Effector memory CD4-positive, alpha-beta T cell (primary cell): Measurements from ENCODE around the gene SCAMP5.

Source experiments
- DNase-seq, 3 donors: peaks; one replicate each; pipeline ENCODE4 v3.0.0-alpha.2; 2020
- H3K27ac ChIP-seq: 2 replicates; pipeline ENCODE4 v1.7.0; 2013; ENCODE audit warnings: mild to moderate bottlenecking, low read length, moderate library complexity; ENCODE audit not compliant: insufficient read depth, poor library complexity, severe bottlenecking
- H3K27me3 ChIP-seq: replicated peaks from 2 replicates; pipeline ENCODE4 v1.7.0; 2013; ENCODE audit warnings: mild to moderate bottlenecking, low read length; ENCODE audit not compliant: insufficient read depth, control insufficient read depth, poor library complexity, severe bottlenecking
- H3K36me3 ChIP-seq: 2 replicates; pipeline ENCODE4 v1.7.0; 2013; ENCODE audit warnings: mild to moderate bottlenecking, low read length, moderate library complexity; ENCODE audit not compliant: control insufficient read depth, insufficient read depth
- H3K4me1 ChIP-seq: 2 replicates; pipeline ENCODE4 v1.7.0; 2013; ENCODE audit warnings: low read length, mild to moderate bottlenecking; ENCODE audit not compliant: control insufficient read depth, insufficient read depth, poor library complexity, severe bottlenecking
- H3K4me3 ChIP-seq: 2 replicates; pipeline ENCODE4 v1.7.0; 2013; ENCODE audit warnings: low read length, low read depth, mild to moderate bottlenecking; ENCODE audit not compliant: insufficient read depth, poor library complexity, severe bottlenecking
- H3K9me3 ChIP-seq: 2 replicates; pipeline ENCODE4 v1.7.0; 2013; ENCODE audit warnings: mild to moderate bottlenecking, low read length, moderate library complexity; ENCODE audit not compliant: control insufficient read depth
- total RNA-seq, 3 donors: gene quantifications; one replicate each; lab custom pipeline; 2026; lab: John Stamatoyannopoulos, UW

SCAMP5 gene
- 0.17 to 1.4 (median 0.69) reads per million in 3 donors for total RNA-seq

- Histone ChIP-seq H3K4me1 (peaks cover 8% of the 10 kb centered on the region), H3K36me3 (no peaks in the 10 kb centered on the region), H3K27me3 (peaks cover 15% of the 10 kb centered on the region), H3K9me3 (no peaks in the 10 kb centered on the region), H3K4me3 (peak within 1 kb of the TSS; percentile 65), H3K27ac (no peak within 1 kb of the TSS)
- DNase-seq, result peak; percentile 75 to 86 (median 75)
Measured at GRCh38 chr15:74995182-74995778, at the start of gene SCAMP5. SCAMP5 (plus strand) TSS chr15:74995563; CDS start chr15:75011840, 16,277 bp downstream.

DNA sequence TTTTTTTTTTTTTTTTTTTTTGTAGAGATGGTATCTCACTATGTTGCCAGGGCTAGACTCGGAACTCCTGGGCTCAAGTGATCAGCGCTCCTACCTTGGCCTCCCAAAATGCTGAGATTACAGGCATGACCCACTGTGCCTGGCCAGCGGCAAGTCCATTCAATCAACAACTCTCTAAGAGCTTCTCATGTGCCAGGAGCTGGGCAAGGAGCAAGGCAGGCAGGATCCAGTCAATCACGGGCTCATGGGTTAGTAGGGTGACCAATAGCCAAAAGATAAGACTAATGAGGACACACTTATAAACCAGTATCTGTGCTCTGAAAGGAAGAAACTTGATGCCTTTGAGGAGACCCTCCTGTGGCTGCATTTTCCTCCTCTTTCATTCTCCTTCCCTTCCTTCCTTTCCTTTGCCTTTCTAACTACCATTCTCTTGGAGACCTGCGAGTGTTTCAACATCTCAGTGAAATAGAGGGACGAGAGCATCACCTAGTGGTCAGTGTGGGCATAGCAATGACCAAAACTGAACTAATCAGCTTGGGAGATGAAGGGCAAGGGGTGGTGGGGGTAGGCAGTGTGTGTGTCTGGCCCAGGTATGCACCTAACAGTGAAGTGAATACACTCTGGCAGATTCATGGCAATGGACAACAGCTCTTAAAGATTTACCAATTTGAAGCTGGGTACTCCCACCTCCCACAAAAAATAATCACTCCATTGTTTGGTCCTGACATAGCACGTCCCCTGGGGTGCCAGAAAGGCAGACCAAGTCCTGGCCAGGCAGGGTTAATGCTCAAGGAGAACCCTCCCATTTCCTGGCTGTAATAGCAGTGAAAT, 45.1 kb upstream of the SCAMP5 start:
- Histone ChIP-seq H3K27me3 (no peaks in the 10 kb centered on the region), H3K9me3 (no peaks in the 10 kb centered on the region), H3K4me3 (no peak overlapping the region), H3K36me3 (no peaks in the 10 kb centered on the region), H3K4me1 (no peaks in the 10 kb centered on the region), H3K27ac (no peak overlapping the region)
- peak; percentile 52 to 65 (median 59) for DNase-seq

DNA sequence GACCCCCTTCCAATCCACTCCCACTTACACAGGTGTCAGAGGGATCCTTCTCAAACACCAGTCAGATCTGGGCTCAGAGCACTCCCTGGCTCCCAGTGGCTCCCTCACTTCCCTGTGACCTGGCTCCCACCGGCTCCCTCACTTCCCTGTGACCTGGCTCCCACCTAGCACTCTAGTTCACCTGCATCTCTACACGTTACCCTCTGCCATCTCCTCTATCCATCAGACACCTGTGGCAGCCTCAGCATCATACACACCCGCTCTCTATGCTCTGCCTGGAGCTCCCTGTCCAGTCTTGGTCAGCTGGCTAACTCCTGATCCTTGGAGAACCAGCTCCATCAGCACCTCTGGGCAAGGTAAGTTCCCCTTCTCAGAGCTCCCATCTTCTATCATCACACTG, 44.4 kb upstream of the SCAMP5 start:
- H3K27me3 ChIP-seq, result no peaks in the 10 kb centered on the region
- no peaks in the 10 kb centered on the region for H3K9me3 ChIP-seq
- no peak overlapping the region for H3K27ac ChIP-seq
- H3K36me3 ChIP-seq, result no peaks in the 10 kb centered on the region
- DNase-seq, result no peak
- peaks cover 5% of the 10 kb centered on the region for H3K4me1 ChIP-seq
- H3K4me3 ChIP-seq, result no peak overlapping the region

GRCh38 chr15:74954515-74954914, 40.8 kb upstream of the SCAMP5 start:
- no peak for DNase-seq
- Histone ChIP-seq H3K27me3 (peaks cover 29% of the 10 kb centered on the region), H3K4me3 (no peak overlapping the region), H3K4me1 (peaks cover 36% of the 10 kb centered on the region), H3K9me3 (no peaks in the 10 kb centered on the region), H3K27ac (no peak overlapping the region), H3K36me3 (no peaks in the 10 kb centered on the region)

DNA sequence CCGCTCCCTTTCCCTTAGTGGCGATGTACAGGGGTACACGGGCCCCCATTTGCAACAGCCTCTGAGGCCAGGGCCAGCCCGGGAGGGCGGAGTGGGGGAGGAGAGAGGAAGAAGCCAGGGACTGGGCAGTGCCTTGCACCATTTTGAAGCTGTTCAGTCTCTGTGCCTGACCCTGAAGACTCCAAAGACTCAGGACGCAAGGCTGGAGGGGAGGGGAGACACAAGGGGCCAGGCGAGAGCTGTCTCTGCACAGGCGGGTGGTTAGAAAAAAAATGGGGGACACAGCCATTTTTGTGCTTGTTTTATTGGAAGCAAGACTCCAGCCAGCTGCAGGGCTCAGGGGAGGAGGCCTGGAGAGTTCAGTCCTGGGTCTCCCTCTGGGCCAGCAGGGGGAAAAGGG, 40.3 kb upstream of the SCAMP5 start:
- H3K9me3 ChIP-seq, result no peaks in the 10 kb centered on the region
- no peak for DNase-seq
- peaks cover 30% of the 10 kb centered on the region for H3K27me3 ChIP-seq
- peaks cover 36% of the 10 kb centered on the region for H3K4me1 ChIP-seq
- H3K27ac ChIP-seq, result no peak overlapping the region
- H3K36me3 ChIP-seq, result no peaks in the 10 kb centered on the region
- H3K4me3 ChIP-seq, result no peak overlapping the region

DNA sequence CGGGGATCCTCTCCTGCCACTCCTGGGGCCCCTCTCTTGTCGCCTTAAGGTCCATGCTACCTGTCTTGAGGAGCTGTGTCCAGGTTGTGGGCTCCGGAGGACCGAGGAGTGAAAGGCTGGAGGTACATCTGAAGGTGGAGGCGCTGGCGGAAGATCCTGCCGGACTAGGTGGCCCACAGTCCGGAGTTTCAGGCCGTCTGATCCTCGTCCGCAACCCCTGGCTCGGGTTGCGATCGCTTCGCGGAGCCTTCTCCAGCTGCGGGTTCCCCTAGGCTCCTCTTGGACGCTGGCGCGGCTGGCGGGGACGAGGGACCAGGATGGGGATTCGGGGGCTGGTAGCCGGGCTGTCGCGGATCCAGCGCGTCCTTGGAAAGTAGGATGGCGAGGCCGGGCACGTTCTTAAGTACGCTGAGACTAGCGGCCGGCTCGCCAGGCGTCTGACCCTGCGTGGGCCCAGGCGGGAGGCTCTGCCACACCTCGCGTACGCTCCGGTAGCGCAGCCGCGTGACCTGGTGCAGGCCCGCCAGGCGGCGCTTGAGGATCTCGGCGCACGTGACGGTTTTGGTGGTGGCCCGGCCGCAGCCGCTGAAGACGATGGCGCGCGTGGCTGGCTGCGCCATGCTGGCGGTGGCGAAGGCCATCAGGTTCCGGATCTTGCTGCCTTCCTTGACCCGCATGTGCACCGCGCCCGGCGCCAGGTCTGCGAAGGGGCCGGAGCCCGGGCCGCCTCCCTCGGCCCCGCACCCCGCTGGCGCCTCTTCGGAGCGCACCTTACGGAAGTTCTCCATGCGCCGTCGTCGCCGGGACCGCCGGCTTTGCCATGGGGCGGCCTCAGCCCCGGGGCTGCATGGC, 39.3 kb upstream of the SCAMP5 start:
- Histone ChIP-seq H3K4me3 (peak overlapping the region; percentile 57), H3K9me3 (no peaks in the 10 kb centered on the region), H3K27me3 (peaks cover 30% of the 10 kb centered on the region), H3K36me3 (no peaks in the 10 kb centered on the region), H3K27ac (no peak overlapping the region), H3K4me1 (peaks cover 36% of the 10 kb centered on the region)
- peak; percentile 20 to 27 (median 25) for DNase-seq

- DNase-seq, result peak; percentile 22 to 51 (median 44)
- Histone ChIP-seq H3K27ac (no peak within 1 kb of the TSS), H3K36me3 (no peaks in the 10 kb centered on the region), H3K27me3 (peaks cover 30% of the 10 kb centered on the region), H3K9me3 (no peaks in the 10 kb centered on the region), H3K4me1 (peaks cover 36% of the 10 kb centered on the region), H3K4me3 (peak within 1 kb of the TSS; percentile 57)
Measured at GRCh38 chr15:74956648-74957475, 38.5 kb upstream of the SCAMP5 start, which contains the start of gene RPP25. RPP25 (minus strand) TSS chr15:74956772; CDS start chr15:74956583, 189 bp downstream.

DNA sequence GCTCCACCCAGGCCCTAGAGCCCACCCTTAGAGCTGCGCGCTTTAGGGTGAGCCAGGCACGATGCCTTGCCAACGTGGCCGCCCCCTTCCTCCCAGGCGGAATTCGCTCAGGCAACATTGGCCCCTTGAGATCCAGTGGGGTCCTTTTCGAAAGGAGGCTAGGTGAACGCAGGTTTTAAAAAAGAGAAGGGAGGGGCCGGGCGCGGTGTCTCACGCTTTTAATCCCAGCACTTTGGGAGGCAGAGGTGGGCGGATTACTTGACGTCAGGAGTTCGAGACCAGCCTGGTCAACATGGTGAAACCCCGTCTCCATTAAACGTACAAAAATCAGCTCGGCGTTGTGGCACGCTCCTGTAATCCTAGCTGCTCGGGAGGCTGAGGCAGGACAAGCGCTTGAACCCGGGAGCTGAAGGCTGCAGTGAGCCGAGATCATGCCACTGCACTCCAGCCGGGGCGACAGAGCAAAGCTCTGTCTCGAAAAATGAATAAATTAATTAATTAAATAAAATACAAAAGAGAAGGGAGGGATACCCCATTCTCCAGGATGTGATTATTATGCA, 37.8 kb upstream of the SCAMP5 start:
- H3K27me3 ChIP-seq, result peaks cover 30% of the 10 kb centered on the region
- H3K27ac ChIP-seq, result no peak overlapping the region
- H3K4me1 ChIP-seq, result peaks cover 36% of the 10 kb centered on the region
- no peak for DNase-seq
- peak overlapping the region; percentile 57 for H3K4me3 ChIP-seq
- no peaks in the 10 kb centered on the region for H3K36me3 ChIP-seq
- H3K9me3 ChIP-seq, result no peaks in the 10 kb centered on the region

DNA sequence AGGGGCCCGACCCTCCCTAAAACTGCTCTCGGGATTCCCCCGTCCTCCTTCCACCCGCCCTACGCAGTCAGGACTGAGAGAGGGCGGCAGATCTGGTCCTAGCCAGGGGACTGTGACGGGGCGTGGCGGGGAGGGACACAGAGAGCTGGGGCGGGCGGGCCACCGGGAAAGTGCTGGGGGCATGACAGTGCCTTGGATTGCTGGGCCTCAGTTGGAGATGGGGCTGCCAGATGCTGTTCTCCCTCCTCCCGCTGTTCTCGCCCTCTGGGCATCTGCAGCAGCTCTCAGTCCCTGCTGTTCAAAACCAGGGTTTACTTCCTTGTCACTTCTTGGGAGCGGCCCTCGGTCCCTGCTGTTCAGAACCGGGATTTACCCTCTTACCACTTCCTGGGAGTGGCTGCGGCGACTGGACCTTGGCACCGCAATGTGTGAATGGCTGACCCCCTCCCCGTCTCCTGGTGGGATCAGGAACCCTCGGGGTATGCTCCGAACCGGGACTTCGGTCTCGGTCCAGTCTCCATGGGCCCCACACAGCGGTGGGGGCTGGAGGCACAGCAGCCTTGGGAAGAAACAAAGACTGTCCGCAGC, 36.9 kb upstream of the SCAMP5 start:
- peaks cover 36% of the 10 kb centered on the region for H3K4me1 ChIP-seq
- H3K27ac ChIP-seq, result no peak overlapping the region
- DNase-seq, result no peak
- H3K4me3 ChIP-seq, result no peak overlapping the region
- no peaks in the 10 kb centered on the region for H3K36me3 ChIP-seq
- H3K9me3 ChIP-seq, result no peaks in the 10 kb centered on the region
- H3K27me3 ChIP-seq, result peaks cover 30% of the 10 kb centered on the region
